H1 (cell line): ENCODE measurements around the gene KLF6. TPM values are rescaled to one million over a fixed set of nuclear protein-coding genes. Genes with fewer than 3 reads are reported as not detected.

ENCODE experiments used
- BACH1 ChIP-seq: IDR thresholded peaks from 2 replicates; pipeline ENCODE4 v1.6.1; 2012; ENCODE audit warnings: low read length, improper control_type of control experiment
- BRCA1 ChIP-seq: IDR thresholded peaks from 2 replicates; pipeline ENCODE4 v1.6.1; 2012; ENCODE audit warnings: low read depth, low read length, improper control_type of control experiment
- CHD1 ChIP-seq: IDR thresholded peaks from 2 replicates; pipeline ENCODE4 v1.6.1; 2012; ENCODE audit warnings: low read depth, low read length, improper control_type of control experiment
- CHD7 ChIP-seq: fragments of 300-600 bp; sonication (generic); IDR thresholded peaks from 2 replicates; pipeline ENCODE4 v1.7.1; 2012; ENCODE audit warnings: low read length, moderate library complexity, mild to moderate bottlenecking, inconsistent platforms; ENCODE audit not compliant: insufficient replicate concordance
- CTBP2 ChIP-seq: IDR thresholded peaks from 2 replicates; pipeline ENCODE4 v1.7.0; 2011; ENCODE audit warnings: borderline replicate concordance, mild to moderate bottlenecking, moderate library complexity, mixed read lengths, low read length; ENCODE audit not compliant: insufficient read depth, insufficient read length
- HDAC6 ChIP-seq: IDR thresholded peaks from one replicate; pipeline ENCODE4 v1.7.1; 2012; ENCODE audit warnings: low read depth, mild to moderate bottlenecking, inconsistent platforms, low read length, moderate library complexity
- NRF1 ChIP-seq: IDR thresholded peaks from 2 replicates; pipeline ENCODE4 v1.6.1; 2011; ENCODE audit warnings: mild to moderate bottlenecking, low read depth, low read length, improper control_type of control experiment
- RBBP5 ChIP-seq: IDR thresholded peaks from 2 replicates; pipeline ENCODE4 v1.7.1; 2012; ENCODE audit warnings: low read depth, mild to moderate bottlenecking, inconsistent platforms, low read length, moderate library complexity, borderline replicate concordance
- SIN3A ChIP-seq, 2 experiments: IDR thresholded peaks in 1 of 2; conservative IDR thresholded peaks in 1 of 2; 2 replicates each; pipeline ENCODE4 v1.6.1; 2011 to 2012; ENCODE audit warnings: low read length in 2 of 2, improper control_type of control experiment in 1 of 2, low read depth in 1 of 2, mild to moderate bottlenecking in 1 of 2
- polyA plus RNA-seq, 7 experiments: library from polyadenylated mRNA; depleted of rRNA in 3 of 7; stranded (reverse) in 5 of 7; unstranded in 2 of 7; fragments of >200 nt in 5 of 7; fragments of 200-250 nt in 2 of 7; gene quantifications; 1 replicate in 5 of 7; 2 replicates in 1 of 7; 4 replicates in 1 of 7; pipeline versions ENCODE4 v1.2.1 to v1.2.3, GENCODE V29; 2011 to 2013; ENCODE audit warnings: missing spikeins in 2 of 7, mixed read lengths in 2 of 7
- total RNA-seq: library from RNA; stranded (reverse); fragmentation: NEBNext Ultra II Directional; extraction: Animal tissue kit (Norgen Biotek cat#: 25700); gene quantifications from 2 replicates; pipeline ENCODE4 v1.2.1, GENCODE V29; 2021

The KLF6 gene
- total and polyA plus RNA-seq, 2 of the 8 experiments (the other 6 are each of a cell fraction or from before 2014, with no cell fraction given): 5.7 to 19.5 TPM

GRCh38 chr10:3750854-3751253 is 34.2 kb downstream of the KLF6 start (continued):
- TF ChIP-seq CHD7 (no peak), CHD1 (no peak), CTBP2 (no peak), BRCA1 (no peak), HDAC6 (no peak), SIN3A (conservative IDR thresholded peaks at IDR 0.05 in 1 of 2, IDR thresholded peaks at IDR 0.05 in 1 of 2; ENCODE audit: low read depth in 1 of 2, low read length in 2 of 2) (no peak), NRF1 (no peak), BACH1 (no peak), RBBP5 (no peak)
